Medulla oblongata (tissue), 1 donor: Measurements from ENCODE around the gene SART3.
"Not testable (repeated sequence)": the region's sequence is repeated elsewhere in the genome, so short reads cannot be mapped to it uniquely, and the experiment has no call there.

Experiments
- DNase-seq: peaks from one replicate; pipeline ENCODE4 v3.0.0-alpha.2; 2015; ENCODE audit errors: extremely low spot score

The SART3 gene

DNA sequence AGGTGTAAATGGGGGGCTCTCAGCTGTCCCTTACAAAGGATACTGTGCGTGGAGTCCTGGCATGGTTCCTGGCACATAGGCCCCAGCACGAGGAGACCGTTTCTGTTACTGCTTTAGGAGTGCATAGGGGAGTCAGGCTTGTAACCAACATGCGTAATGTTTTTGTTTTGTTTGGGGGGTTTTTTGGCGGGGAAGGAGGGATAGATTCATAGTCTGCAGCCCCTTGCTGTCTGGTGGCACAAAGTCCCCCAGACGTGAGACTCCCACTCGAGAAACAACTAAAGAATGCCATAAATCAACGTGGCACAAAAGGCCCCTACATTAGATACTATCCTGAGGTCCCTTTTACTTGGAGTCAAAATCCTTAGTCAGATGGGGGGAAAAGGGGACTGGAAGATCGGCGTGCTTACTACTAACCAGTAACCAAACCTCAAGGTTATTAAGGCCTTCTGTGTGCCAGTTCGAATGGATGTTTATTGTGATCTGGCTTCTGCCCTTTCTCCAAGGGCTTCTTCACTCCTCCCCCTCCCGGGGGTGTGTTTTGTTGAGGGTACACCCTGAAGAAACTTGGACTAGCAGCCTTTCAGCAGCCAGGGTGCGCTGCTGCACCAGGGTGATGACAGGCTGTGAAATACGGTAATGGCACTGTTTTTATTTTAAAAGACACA lies 2.3 kb upstream of the SART3 start:
- peak; percentile 95 for DNase-seq

DNA sequence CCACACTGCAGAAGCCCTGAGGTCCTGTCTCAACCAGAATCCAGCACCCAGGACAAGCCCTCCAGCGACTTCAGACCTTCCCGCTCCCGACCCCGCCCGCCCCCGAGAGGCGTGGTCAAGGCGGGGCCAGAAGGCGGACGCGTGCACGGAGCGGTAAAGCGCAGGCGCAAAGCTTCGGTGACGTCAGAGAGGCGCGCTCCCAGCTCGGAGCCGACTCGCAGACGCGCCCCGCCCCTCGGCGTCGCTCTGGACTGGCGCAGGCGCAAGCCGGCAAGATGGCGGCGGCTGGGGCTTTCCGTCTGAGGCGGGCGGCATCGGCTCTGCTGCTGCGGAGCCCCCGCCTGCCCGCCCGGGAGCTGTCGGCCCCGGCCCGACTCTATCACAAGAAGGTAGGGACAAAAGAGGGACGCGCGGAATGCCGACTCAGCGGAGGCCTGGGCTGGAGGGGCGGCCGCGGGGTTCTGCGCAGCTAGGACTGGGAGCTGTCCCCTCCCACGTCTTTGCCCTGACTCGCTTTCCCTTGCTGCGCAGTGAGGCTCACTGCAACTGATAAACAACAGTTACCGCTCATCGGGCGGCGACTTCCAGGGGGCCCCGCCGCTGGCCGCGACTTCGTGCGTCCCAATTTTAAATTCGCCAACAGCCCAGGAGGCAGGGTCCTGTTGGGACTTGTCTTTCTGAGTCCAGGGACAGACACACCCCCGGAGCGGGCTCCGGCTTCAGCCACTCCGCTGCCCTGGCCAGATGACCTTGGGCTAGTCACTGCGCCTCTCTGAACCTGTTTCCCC lies 1.6 kb upstream of the SART3 start, which contains the start of gene ISCU:
ISCU (plus strand) TSS at position 249 of the 788 bp plus-strand sequence; CDS start at position 276, 27 bp downstream.
- peak; percentile 99 for DNase-seq

DNA sequence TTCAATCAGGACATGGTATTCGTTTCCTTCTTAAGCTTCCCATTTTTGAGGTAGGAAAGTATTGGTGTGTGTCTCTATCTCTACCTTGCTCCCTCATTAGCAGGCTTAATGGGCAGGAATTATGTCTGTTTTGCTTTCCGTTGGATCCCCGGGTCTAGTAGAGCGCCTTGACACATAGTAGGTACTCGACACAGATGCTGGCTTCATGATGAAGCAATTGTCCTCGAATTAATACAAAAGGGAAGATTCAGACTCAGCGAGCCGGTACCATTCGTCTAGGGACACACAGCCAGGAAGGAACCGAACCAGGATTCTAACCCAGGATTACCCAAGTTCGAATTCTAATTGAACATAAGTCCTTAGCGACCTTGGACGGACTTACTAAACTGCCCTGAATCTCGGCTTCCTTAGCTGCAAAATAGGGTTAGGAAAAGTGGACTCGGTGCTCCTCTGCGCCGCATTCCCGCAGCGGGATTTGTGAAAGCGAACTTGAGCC lies 927 bp upstream of the SART3 start:
- no peak for DNase-seq

DNA sequence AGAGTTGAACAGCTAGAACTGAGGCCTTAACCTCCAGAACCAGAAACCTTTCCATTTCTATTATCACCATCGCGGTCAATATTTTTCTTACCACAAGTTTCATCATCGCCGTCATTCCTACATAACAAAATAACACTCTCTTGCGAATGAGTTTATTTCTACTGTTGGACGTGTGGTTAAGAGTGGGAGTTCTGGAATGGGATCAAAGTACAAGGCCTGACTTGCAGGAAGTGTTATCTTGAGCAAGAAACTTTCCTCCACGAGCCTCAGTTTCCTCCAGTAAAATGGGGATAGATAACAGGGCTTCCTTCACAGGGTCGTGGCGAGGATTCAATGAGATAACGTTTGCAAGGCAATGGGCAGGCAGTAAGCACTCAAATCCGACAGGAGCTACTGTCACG lies 652 bp downstream of the SART3 start:
- DNase-seq = no peak

DNA sequence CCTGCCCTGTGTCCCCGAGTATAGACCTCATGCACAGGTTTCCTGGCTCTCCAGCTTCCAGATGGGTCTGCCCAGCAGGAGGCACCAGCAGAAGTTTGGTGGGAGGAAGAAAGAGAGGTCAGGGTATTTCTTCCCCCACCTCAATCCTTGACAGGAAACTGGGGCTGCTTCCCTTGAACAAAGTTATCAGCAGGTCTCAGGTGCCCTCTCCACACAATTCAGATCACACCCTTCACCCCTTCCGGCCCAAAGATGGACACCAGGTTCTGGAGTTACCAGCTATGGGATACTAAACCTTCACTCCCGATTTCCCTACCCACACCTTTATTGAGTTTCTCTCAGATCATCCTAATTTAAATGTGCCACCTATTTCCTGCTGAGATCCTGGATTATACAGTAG lies 1.2 kb downstream of the SART3 start:
- DNase-seq = no peak

DNA sequence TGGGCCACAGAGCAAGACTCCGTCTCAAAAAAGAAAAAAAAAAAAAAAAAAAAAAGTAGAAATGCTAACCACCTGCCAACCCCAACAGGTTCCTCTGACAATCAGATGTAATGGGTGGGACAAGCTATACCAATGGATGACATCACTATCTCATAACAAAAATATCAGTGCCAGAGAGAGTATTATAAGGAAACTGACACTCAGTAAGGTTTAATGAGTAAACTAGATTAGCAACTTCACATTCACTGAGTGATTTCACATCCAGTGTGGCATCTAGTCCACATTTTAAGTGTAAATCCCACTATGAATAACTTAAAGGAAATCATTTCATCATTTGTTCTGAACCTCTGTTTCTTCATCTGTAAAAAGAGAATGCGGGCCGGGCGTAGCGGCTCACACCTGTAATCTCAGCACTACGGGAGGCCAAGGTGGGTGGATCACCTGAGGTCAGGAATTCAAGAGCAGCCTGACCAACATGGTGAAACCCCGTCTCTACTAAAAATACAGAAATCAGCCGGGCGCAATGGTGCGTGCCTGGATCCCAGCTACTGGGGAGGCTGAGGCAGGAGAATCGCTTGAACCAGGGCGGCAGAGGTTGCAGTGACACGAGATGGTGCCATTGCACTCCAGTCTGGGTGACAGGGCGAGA lies 1.8 kb downstream of the SART3 start:
- DNase-seq = no peak

DNA sequence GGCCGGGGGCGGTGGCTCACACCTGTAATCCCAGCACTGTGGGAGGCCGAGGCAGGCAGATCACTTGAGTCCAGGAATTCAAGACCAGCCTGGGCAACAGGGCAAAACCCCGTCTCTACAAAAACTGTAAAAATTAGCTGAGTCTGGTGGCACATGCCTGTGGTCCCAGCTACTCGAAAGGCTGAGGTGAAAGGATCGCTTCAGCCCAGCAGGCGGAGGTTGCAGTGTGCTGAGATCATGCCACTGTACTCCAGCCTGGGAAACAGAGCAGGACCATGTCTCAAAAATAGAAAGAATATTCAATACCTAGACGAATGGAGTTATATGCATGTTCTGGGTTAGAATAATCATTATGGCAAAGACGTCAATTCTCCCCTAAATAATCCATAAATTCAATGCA lies 5.6 kb downstream of the SART3 start:
- not testable (repeated sequence) for DNase-seq

DNA sequence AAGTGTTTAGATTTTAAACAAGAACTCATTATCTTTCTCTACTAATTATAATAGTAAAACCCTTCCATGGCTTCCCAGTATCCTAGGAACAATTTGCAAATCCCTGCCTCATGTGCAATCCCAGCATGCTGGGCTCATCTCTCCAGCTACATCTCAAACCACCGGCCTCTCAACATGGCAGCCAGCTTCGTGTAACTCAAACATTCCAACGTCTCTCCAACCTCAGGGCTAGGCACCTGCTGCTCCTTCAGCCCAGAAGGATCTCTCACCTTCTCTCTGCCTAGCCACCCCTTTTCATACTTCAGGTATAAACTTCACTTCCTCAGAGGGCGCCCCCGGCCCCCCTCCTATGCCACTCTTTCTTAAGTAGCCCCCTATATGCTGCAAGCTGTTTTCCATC lies 7.2 kb downstream of the SART3 start:
- no peak for DNase-seq

DNA sequence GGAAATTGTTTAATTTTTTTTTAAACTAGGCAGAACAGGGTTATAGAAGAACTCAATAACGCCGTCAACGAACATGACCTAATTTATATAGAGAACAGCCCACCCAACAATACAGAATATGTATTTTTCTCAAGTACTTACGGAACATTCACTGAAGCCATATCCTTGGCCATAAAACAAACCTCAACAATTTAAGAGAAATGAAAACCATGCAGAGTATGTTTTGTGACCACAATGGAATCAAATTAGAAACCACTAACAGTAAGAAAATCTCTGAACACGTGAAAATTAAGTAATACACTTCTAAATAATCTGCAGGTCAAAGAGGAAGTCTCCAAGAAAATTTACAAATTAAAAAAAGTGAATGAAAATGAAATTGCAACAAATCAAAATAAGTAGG lies 9.4 kb downstream of the SART3 start:
- DNase-seq = no peak

DNA sequence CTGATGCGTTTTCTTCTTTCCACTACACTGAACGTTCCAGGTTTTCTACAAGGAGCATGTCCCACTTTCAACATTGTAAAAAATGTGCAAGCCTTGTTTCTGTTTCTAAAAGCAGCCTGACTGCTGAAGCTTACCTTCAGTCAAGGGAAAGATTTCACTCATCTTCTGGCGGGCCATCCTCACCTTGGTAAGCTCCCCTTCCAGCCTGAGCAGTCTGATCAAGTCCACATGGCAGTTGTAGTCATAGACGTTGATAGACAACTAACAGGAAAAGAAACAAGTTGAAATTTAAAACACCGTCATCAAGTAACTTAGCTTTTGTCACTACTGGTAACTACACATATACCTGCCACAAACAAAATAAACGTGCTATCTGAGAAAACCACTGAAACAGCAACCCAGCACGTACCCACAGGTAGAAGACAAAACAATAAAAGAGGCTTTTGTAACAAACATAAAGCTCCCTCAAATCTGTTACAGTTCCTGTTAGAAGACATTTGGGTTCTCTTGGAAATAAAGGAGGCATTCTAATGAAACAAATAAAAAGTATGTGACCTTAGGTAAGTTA lies 11.9 kb downstream of the SART3 start:
- DNase-seq = no peak

DNA sequence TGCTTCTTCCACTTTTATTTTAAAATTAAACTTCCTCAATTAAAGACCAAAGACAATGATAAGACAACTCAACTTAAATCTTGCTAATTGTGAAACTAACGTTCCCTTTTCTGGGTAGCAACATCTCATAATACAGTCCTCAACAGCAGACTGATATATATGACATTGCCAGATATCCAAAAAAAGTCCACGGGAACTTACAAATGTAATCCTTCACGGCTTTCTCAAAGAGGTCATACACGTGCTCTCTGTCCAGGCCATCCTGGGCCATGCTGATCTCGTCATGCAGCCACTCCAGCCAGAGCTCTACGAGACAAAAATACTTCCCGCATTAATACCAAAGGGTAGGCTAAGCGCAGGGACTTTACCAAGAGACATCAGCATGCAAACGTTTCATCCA lies 13.3 kb downstream of the SART3 start:
- DNase-seq = peak; percentile 33

DNA sequence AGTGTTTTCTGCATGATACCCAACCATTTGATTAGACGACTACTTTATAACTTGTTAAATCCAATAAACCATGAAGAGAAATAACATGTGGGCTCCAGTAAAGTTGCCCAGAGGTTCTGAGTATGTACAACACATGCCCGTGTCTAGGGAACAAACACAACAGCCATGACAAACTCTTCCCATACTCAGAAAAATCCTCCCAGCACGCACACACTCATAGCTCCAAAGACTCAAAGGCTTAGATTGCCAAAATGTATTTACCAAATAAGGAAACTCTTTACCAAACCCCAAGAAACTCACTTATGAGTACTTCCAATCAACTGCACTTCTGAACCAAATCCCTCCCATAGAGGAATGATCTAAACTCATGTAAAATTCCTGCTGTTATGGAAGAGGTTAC lies 17.3 kb downstream of the SART3 start:
- no peak for DNase-seq

DNA sequence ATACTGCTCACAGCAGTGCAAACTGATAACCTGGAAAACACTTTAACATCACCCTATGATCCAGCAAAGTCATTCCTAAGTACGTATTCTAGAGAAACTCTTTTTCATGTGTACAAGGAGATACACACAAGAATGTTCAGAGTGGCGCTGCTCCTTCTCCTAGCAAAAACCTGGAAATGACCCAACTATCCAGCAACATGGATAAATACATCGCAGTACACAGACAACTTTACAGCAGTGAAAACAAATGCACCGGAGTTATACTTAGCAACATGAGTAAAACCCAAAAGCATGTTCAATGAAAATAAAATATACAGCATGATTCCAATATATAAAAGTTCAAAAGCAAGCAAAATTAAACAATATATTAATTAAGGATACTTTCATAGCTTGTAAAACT lies 18.7 kb downstream of the SART3 start:
- DNase-seq = no peak

DNA sequence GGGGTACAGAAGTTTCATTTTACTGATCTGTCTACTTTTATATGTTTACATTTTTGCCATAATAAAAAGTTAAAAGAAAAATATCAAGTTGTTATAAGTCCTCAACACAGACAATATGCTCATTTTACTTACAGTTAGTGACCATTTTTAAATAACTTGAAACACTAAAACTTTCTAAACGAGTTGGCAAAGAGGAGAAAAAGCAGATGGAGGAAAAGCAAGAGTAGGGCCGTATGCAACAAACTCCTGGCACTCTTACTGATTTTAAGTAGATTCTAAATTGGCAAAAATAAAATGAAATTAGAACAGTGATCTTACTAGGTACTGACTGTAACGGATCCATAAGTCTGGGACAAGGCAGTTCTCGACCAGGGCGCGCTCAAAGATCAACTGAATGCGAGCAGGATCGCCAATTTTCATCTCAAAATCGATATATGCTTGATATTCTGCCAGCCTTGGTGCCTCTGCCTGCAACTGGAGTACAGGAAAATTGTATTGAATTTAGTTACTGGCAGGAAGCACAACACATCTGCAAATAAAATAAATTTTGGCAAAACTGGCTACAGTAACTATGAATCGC lies 22.3 kb downstream of the SART3 start:
- DNase-seq = no peak

DNA sequence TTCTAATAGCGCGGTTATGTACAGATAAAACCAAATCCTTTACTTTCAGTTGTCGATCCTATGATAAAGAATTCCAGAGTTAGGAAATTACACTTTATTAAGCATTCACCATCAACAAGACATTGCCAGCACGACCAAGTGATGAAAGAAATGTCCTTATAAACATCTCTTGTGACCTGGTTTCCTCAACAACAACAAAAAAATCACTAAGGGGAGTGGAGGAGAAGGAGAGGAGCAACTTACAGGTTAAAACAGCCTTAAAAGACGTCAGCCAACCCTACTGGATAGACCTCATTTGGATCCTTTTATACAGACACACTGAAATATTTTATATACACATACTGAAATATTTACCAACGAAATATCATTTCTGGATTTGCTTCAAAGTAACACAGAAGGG lies 22.8 kb downstream of the SART3 start:
- DNase-seq = no peak

DNA sequence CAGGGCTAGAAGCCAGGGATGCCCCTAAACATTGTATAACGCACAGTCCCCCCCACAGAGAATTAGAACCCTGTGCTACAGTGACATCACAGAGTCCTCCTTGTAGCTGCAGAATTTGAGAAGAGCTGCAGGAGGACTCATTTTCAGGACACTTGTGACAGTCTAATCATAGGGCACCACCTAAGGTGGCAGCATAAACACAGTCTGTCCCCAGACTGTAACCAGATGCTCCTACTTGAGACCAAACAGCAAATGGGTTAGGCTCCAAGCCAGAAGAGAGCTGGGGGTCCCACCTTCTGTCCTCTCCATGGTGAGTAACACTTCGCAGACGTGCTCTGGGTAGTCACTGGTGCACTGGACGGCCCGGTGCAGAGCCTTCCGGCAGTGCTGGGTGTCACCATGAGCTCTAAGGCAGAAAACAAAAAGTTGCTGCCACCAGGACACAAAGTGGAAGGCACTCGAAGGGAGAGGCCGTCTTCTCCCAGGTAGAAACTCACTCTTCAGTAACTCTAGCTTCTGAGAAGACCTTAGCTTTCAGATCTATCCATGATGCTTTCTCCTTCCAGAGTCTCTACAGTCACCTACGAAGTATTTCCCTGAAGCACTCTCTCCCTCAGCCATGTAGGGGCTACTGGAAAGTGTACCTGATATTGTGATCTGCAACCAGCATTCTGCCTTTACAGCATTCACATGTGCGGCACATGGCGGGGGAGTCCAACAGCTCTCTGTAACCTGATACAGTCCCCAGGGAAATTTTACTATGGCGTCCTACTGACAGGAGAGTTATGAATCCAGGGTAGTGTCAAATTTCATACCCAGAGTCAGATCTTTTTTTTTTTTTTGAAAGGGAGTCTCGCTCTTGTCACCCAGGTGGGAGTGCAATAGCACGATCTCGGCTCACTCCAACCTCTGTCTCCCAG lies 28.8 kb downstream of the SART3 start:
- no peak for DNase-seq

DNA sequence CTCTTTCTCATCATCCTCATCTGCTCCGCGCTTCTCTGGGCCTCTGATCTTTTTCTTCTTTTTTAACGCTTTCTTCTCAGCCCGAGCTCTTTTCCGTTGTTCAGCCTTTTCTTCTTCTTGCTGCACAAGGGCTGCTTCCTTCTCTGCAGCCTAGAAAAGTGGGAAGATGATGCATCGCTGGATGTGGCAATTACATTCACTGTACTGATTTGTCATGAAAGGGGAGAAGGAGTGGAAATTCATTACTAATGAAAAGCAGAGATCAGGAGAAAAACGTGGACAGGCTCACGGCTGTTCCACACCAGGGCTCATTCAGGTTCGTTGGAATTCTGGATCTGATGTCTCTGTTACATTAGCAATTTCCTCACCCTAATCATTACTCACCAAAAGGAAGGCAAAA lies 30.8 kb downstream of the SART3 start:
- no peak for DNase-seq

DNA sequence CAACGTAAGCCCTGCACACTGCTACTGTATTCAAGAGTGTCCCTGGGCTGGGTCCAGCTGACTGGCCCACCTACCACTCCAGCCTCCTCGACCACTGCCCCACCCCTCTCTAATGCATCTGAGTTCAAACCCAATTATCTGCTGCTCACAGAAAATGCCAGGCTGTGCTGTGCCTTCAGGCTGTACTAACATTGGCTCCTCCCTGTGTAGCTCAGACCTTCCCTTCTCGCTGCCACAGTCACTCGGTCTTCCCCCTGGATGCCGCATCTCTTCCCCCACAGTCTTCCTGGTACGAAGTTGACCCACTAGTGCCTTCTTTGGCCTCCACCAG lies 33.8 kb downstream of the SART3 start:
- no peak for DNase-seq

DNA sequence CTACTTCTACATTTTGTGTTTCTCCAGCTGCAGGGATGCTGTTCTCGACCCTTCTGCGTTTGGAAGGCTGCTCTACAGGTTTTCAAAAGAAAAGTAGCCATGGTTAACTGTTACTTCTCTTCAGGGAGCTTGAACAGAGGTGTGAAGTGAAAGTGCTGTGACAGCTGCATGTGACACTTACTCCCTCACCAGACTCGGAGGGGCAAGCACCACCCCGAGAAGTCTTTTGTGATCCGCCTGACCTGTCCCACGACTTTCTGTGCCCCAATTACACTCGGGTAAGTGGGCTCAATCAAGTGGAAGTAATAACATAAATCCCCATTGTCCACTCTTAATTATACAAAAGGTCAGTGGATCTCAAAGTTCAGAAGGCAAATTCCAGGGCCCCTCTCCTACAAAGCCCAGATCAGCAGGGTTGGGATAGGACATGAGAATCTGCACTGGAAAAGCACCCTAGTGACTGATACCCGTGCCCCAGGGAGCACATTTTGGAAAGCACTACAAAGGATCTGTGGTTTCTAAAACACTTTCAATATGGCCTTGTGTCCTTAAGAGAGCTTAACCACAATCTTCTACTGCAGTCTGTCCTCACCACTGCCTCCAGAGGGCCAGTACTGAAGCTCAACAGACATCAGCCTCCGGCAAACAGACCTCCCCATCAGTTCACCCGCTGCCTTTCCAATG lies 34.3 kb downstream of the SART3 start:
- DNase-seq = no peak

DNA sequence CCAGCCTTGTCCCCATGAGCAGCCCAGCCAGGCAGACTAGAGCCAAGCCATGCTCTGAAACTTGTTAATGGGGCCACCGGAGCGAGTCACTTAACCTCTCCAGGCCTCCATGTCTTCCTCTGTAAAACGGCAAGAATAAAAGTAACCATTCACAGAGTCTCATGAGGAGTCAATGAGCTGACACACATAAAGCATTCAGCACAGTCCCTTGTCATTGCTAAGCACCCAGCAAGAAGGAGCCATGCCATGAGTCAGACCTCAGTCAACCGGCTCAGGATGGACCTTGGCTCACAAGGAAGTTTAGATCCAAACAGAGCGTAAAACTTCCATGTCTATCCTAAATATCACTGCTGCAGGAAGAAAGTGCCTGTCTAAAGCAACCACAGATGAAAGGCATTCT lies 35.3 kb downstream of the SART3 start:
- no peak for DNase-seq
